Stomach smooth muscle (tissue), 2 donors: Measurements from ENCODE around the gene ARID3A.
"Not testable (repeated sequence)": the region's sequence is repeated elsewhere in the genome, so short reads cannot be mapped to it uniquely, and the experiment has no call there.

ENCODE experiments used
- H3K27ac ChIP-seq: one replicate; pipeline ENCODE4 v1.7.0; 2013; ENCODE audit warnings: mild to moderate bottlenecking, low read length, inconsistent platforms
- H3K27me3 ChIP-seq, 2 donors: one replicate each; pipeline ENCODE4 v1.7.0; 2013; ENCODE audit warnings: low read length in 2 of 2; ENCODE audit not compliant: insufficient read depth in 2 of 2, control insufficient read depth in 1 of 2
- H3K36me3 ChIP-seq, 2 donors: one replicate each; pipeline ENCODE4 v1.7.0; 2013; ENCODE audit warnings: low read length in 2 of 2; ENCODE audit not compliant: control insufficient read depth in 2 of 2, insufficient read depth in 2 of 2
- H3K4me1 ChIP-seq: one replicate; pipeline ENCODE4 v1.7.0; 2013; ENCODE audit warnings: low read length; ENCODE audit not compliant: control insufficient read depth, insufficient read depth
- H3K4me3 ChIP-seq, 2 donors: one replicate each; pipeline ENCODE4 v1.7.0; 2013; ENCODE audit warnings: low read length in 2 of 2
- H3K9ac ChIP-seq, 2 donors: one replicate each; pipeline ENCODE4 v1.7.0; 2013; ENCODE audit warnings: low read length in 2 of 2, mild to moderate bottlenecking in 1 of 2
- H3K9me3 ChIP-seq, 2 donors: one replicate each; pipeline ENCODE4 v1.7.0; 2013; ENCODE audit warnings: low read length in 2 of 2; ENCODE audit not compliant: control insufficient read depth in 2 of 2
- donor health status: healthy.
- donor health status: Pancreatic carcinoma.

Gene ARID3A

DNA sequence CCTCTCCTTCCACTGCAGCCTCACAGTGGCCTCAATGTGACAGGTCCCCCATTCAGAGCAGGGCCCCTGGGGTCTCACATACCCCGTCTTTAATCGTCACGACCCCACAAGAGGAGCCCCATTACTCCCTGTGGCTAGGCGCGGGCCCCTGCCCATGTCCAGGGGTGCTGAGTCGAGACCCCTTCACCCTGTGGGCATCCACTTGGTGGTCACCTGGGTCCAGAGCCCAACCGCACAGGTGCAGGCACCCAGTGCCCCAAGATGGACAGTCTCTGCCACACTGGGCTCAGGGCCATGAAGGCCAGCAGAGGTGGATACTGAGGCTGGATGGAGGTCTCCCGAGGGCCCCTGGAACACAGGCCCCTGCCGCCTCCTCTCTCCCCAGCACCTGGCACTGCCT is 92.1 kb downstream of the ARID3A start:
- peaks cover 3 to 8% of the 10 kb centered on the region in 2 donors for H3K36me3 ChIP-seq
- no peak overlapping the region for H3K4me3 ChIP-seq
- no peaks in the 10 kb centered on the region for H3K27me3 ChIP-seq
- H3K27ac ChIP-seq, result no peak overlapping the region
- no peaks in the 10 kb centered on the region for H3K9me3 ChIP-seq
- no peak overlapping the region for H3K9ac ChIP-seq
- H3K4me1 ChIP-seq, result peaks cover 68% of the 10 kb centered on the region

DNA sequence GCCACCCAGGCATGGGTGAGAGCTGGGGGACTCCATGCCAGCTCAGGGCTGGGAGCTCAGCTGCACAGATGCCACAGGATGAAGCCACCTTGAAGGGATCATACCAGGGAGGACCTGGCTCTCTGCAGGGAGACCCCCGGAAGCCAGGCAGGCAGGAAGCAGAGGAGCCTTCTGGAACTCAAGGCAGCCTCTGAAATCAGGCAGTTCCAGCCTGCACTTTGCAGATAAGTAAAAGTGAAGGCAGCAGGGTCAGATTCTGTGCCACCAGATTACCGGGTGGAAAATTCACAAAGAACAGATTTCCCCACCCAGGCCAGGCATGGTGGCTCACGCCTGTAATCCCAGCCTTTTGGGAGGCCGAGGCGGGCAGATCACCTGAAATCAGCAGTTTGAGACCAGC is 92.6 kb downstream of the ARID3A start:
- H3K9me3 ChIP-seq, result no peaks in the 10 kb centered on the region
- H3K4me1 ChIP-seq, result peaks cover 65% of the 10 kb centered on the region
- H3K9ac ChIP-seq, result no peak overlapping the region
- peak overlapping the region in 1 of 2 donors; percentile 40 for H3K4me3 ChIP-seq
- peaks cover 3 to 5% of the 10 kb centered on the region in 2 donors for H3K36me3 ChIP-seq
- no peak overlapping the region for H3K27ac ChIP-seq
- no peaks in the 10 kb centered on the region for H3K27me3 ChIP-seq

GRCh38 chr19:1018932-1019615 is 93.2 kb downstream of the ARID3A start:
- Histone ChIP-seq H3K36me3 (no peaks in the 10 kb centered on the region), H3K9ac (no peak overlapping the region), H3K4me3 (peak overlapping the region; percentile 94), H3K4me1 (peaks cover 62% of the 10 kb centered on the region), H3K27me3 (no peaks in the 10 kb centered on the region), H3K27ac (no peak overlapping the region), H3K9me3 (no peaks in the 10 kb centered on the region)

- Histone ChIP-seq H3K4me1 (peaks cover 62% of the 10 kb centered on the region), H3K27ac (no peak overlapping the region), H3K4me3 (peak overlapping the region; percentile 94), H3K9me3 (no peaks in the 10 kb centered on the region), H3K36me3 (no peaks in the 10 kb centered on the region), H3K27me3 (no peaks in the 10 kb centered on the region), H3K9ac (peak overlapping the region; percentile 76 to 83)
These were observed 93.8 kb downstream of the ARID3A start for GRCh38 chr19:1019616-1019961.

- H3K27ac ChIP-seq, result peak overlapping the region; percentile 97
- no peaks in the 10 kb centered on the region for H3K36me3 ChIP-seq
- peak overlapping the region; percentile 76 to 83 for H3K9ac ChIP-seq
- no peaks in the 10 kb centered on the region for H3K27me3 ChIP-seq
- H3K9me3 ChIP-seq, result no peaks in the 10 kb centered on the region
- H3K4me1 ChIP-seq, result peaks cover 60% of the 10 kb centered on the region
- peak overlapping the region; percentile 94 for H3K4me3 ChIP-seq
These were observed 94.4 kb downstream of the ARID3A start for GRCh38 chr19:1019980-1020867.

DNA sequence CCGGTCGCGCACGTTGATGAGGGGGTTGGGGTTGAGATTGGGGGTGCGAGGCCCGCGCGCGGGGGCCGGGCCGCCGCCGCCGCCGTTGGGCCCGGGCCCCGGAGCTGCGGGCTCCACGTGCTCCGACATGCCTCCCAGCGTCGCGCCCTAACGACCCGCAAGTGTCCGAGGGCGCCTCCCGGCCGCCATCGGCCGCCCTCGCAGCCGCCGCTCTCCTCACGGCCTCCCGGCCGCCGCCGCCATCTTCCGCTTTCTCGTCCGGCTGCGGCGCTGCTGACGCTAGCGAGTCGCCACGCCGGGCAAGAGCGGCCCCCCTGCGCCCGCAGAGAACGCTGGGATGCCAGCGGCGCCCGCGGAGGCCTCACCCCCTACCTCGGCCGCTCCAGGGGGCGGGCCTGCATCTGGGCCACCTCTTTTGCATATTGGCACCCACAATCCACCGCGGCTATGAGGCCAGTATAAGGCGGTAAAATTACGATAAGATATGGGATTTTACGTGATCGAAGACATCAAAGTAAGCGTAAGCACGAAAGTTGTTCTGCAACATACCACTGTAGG is 95.1 kb downstream of the ARID3A start, which contains the start of gene TMEM259:
Gene TMEM259, minus strand, starts transcription at position 256 of the 558 bp plus-strand sequence. Its CDS starts 127 bp downstream, at position 129.
- H3K9me3 ChIP-seq, result no peaks in the 10 kb centered on the region
- H3K4me1 ChIP-seq, result peaks cover 55% of the 10 kb centered on the region
- no peaks in the 10 kb centered on the region for H3K27me3 ChIP-seq
- peak within 1 kb of the TSS; percentile 76 to 83 for H3K9ac ChIP-seq
- H3K36me3 ChIP-seq, result no peaks in the 10 kb centered on the region
- peak within 1 kb of the TSS; percentile 97 for H3K27ac ChIP-seq
- H3K4me3 ChIP-seq, result peak within 1 kb of the TSS; percentile 94

DNA sequence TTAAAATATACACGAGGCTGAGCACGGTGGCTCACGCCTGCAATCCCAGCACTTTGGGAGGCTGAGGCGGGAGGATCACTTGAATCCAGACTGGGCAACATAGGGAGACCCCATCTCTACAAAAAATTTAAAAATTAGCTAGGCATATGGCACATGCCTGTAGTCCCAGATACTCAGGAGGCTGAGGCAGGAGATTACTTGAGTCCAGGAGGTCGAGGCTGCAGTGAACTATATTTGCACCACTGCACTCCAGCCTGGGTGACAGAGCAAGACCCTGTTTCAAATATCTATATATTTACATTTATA is 98.0 kb downstream of the ARID3A start:
- not testable (repeated sequence) for H3K27me3 ChIP-seq, H3K36me3 ChIP-seq, H3K9ac ChIP-seq, H3K9me3 ChIP-seq, H3K27ac ChIP-seq, H3K4me3 ChIP-seq
- H3K4me1 ChIP-seq, result peaks cover 39% of the 10 kb centered on the region

DNA sequence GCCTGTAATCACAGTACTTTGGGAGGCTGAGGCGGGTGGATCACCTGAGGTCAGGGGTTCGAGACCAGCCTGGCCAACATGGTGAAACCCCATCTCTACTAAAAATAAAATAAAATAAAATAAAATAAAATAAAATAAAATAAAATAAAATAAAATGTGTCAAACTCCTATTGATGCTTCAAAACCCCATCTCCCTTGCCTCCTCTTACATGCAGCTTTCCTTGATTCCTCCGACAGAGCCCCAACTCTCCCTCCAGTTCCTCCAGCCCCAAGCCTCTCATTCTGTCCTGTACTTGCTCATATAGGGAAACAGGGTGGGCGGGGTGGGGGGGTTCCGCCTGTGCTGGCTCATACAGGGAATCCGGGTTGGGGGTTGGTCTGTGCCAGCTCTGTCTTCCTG is 99.2 kb downstream of the ARID3A start:
- H3K36me3 ChIP-seq, H3K9ac ChIP-seq: not testable (repeated sequence)
- H3K4me1 ChIP-seq, result peaks cover 31% of the 10 kb centered on the region

More for the DNA sequence above, 99.2 kb downstream of the ARID3A start:
- H3K9me3 ChIP-seq, H3K4me3 ChIP-seq, H3K27ac ChIP-seq, H3K27me3 ChIP-seq: not testable (repeated sequence)
